Activated naive CD8-positive, alpha-beta T cell treated with anti-CD3 and anti-CD28 coated beads, Interleukin-2, amount 50 U/mL, for 24 hours (primary cell): ENCODE results near the gene CYFIP1.

ENCODE experiments used
- ATAC-seq: fragments of 150-1000 bp; cut with Tn5 transposase; one replicate; pipeline ENCODE4 v1.10.0; 2021
- DNase-seq: peaks from one replicate; pipeline ENCODE4 v3.0.0; 2021
- H3K27ac Mint-ChIP-seq: one replicate; pipeline ENCODE4 v1.8.0; 2021; ENCODE audit warnings: mild to moderate bottlenecking, mixed read lengths
- H3K27me3 Mint-ChIP-seq: one replicate; pipeline ENCODE4 v1.8.0; 2021; ENCODE audit warnings: mixed read lengths
- H3K36me3 Mint-ChIP-seq: one replicate; pipeline ENCODE4 v1.8.0; 2021; ENCODE audit warnings: low read depth, mixed read lengths
- H3K4me1 Mint-ChIP-seq: one replicate; pipeline ENCODE4 v1.8.0; 2021; ENCODE audit warnings: mixed read lengths
- H3K4me3 Mint-ChIP-seq: one replicate; pipeline ENCODE4 v1.8.0; 2021; ENCODE audit warnings: mild to moderate bottlenecking, moderate library complexity, mixed read lengths
- H3K9me3 Mint-ChIP-seq: one replicate; pipeline ENCODE4 v1.8.0; 2021; ENCODE audit warnings: mixed read lengths

Gene CYFIP1

GRCh38 chr15:22959321-22960101, 20.7 kb downstream of the CYFIP1 start:
- no peaks in the 10 kb centered on the region for H3K27me3 Mint-ChIP-seq
- no peaks in the 10 kb centered on the region for H3K9me3 Mint-ChIP-seq
- no peak for DNase-seq
- no peak for ATAC-seq
- no peaks in the 10 kb centered on the region for H3K36me3 Mint-ChIP-seq
- no peak overlapping the region for H3K27ac Mint-ChIP-seq
- H3K4me1 Mint-ChIP-seq: peaks cover 2% of the 10 kb centered on the region
- H3K4me3 Mint-ChIP-seq: no peak overlapping the region

GRCh38 chr15:22958487-22959280, 21.5 kb downstream of the CYFIP1 start:
- Mint-ChIP-seq H3K4me3 (no peak overlapping the region), H3K27ac (no peak overlapping the region), H3K36me3 (no peaks in the 10 kb centered on the region), H3K9me3 (no peaks in the 10 kb centered on the region), H3K4me1 (peaks cover 2% of the 10 kb centered on the region), H3K27me3 (no peaks in the 10 kb centered on the region)
- no peak for DNase-seq
- no peak for ATAC-seq

- no peaks in the 10 kb centered on the region for H3K27me3 Mint-ChIP-seq
- H3K36me3 Mint-ChIP-seq: no peaks in the 10 kb centered on the region
- H3K4me1 Mint-ChIP-seq: peaks cover 2% of the 10 kb centered on the region
- no peaks in the 10 kb centered on the region for H3K9me3 Mint-ChIP-seq
- no peak for ATAC-seq
- no peak for DNase-seq
- H3K27ac Mint-ChIP-seq: no peak overlapping the region
- H3K4me3 Mint-ChIP-seq: no peak overlapping the region
Observed at GRCh38 chr15:22956978-22957260, 23.2 kb downstream of the CYFIP1 start.

DNA sequence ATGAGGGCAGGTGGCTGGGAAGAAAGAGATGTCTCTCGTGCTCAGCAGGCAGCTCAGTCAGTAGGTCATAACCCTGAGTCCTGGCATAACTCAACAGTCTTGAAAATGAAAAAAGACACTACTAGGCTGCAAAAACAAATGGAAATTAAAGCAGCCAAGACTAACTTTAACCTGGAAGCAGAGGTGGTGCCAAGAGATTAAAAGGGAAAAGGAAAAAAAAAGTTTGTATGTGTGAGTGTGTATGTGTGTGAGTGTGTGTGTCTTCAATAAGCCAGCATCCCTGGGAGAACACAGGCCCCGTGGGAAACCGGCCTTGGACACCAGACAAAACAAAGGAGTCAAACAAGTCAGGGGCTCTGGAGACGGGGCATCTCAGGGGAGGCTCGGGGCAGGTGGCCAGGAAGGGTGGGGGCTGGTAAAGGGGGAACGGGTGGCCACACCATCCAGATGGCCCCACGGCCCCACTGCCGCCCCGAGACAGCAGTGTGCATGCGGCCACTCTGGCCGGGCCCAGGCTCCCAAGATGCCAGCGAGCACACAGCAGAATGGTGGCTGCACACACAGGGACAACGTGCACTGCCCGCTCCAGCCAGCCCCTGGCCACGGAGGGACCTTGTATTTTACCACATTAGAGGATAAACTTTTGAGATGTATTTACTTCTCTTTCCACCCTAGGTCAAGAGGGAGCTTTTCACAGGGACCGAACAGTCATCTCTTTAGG, 23.8 kb downstream of the CYFIP1 start:
- Mint-ChIP-seq H3K4me1 (peaks cover 2% of the 10 kb centered on the region), H3K27me3 (no peaks in the 10 kb centered on the region), H3K27ac (no peak overlapping the region), H3K9me3 (no peaks in the 10 kb centered on the region), H3K36me3 (no peaks in the 10 kb centered on the region), H3K4me3 (no peak overlapping the region)
- DNase-seq (no peak), ATAC-seq (no peak)

- Mint-ChIP-seq H3K27me3 (no peaks in the 10 kb centered on the region), H3K4me3 (no peak overlapping the region), H3K36me3 (no peaks in the 10 kb centered on the region), H3K4me1 (peaks cover 2% of the 10 kb centered on the region), H3K27ac (no peak overlapping the region), H3K9me3 (no peaks in the 10 kb centered on the region)
- DNase-seq (no peak), ATAC-seq (no peak)
Observed at GRCh38 chr15:22955544-22956119, 24.5 kb downstream of the CYFIP1 start.

GRCh38 chr15:22954798-22955543, 25.2 kb downstream of the CYFIP1 start:
- DNase-seq (no peak), ATAC-seq (peak; percentile 27)
- H3K36me3 Mint-ChIP-seq: no peaks in the 10 kb centered on the region
- H3K4me1 Mint-ChIP-seq: no peaks in the 10 kb centered on the region
- H3K9me3 Mint-ChIP-seq: no peaks in the 10 kb centered on the region
- H3K4me3 Mint-ChIP-seq: no peak overlapping the region
- H3K27ac Mint-ChIP-seq: no peak overlapping the region
- no peaks in the 10 kb centered on the region for H3K27me3 Mint-ChIP-seq

- Mint-ChIP-seq H3K27ac (no peak overlapping the region), H3K4me1 (peaks cover under 1% of the 10 kb centered on the region), H3K4me3 (no peak overlapping the region), H3K9me3 (no peaks in the 10 kb centered on the region), H3K27me3 (no peaks in the 10 kb centered on the region), H3K36me3 (no peaks in the 10 kb centered on the region)
- DNase-seq: no peak
- ATAC-seq: no peak
Observed at GRCh38 chr15:22954326-22954725, 25.8 kb downstream of the CYFIP1 start.

DNA sequence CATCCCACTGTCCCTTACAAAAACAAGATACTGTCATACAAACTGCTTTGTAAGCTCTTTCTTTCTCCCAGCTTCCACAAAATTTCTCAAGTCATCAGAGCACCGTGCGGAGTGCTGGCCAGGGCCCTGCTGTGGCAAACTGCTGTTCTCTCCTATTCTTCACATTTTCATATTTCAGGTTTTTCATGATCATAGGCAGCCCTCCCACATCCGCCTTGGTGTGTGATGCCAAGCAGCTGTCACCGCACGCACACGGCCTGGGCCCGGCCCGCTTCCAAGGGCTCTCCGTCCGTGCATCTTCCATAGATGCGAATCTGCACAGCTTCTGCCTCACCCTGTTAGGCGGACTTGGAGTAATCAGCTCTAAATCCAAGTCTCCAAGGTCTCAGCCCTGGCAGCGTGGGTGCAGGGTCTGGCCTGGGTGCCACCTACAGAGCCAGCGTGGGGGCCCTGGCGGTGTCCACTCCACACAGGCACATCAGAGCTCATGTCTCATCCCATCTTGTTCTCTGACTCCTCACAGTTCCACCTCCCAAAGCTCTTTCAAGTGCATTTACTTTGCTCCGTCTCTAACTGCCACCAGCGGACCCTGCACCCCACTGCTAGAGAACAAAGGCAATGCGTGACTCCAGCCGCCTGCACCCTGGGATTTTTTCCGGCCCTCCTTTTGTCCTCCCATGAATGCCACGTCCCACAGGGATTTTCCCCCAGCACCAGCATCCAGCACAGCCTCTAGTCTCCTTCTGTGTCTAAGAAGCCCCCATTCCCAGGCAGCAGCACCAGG, 27.2 kb downstream of the CYFIP1 start:
- Mint-ChIP-seq H3K27ac (no peak overlapping the region), H3K36me3 (no peaks in the 10 kb centered on the region), H3K9me3 (no peaks in the 10 kb centered on the region), H3K27me3 (peaks cover 8% of the 10 kb centered on the region), H3K4me1 (peaks cover 12% of the 10 kb centered on the region), H3K4me3 (no peak overlapping the region)
- DNase-seq (no peak), ATAC-seq (no peak)

DNA sequence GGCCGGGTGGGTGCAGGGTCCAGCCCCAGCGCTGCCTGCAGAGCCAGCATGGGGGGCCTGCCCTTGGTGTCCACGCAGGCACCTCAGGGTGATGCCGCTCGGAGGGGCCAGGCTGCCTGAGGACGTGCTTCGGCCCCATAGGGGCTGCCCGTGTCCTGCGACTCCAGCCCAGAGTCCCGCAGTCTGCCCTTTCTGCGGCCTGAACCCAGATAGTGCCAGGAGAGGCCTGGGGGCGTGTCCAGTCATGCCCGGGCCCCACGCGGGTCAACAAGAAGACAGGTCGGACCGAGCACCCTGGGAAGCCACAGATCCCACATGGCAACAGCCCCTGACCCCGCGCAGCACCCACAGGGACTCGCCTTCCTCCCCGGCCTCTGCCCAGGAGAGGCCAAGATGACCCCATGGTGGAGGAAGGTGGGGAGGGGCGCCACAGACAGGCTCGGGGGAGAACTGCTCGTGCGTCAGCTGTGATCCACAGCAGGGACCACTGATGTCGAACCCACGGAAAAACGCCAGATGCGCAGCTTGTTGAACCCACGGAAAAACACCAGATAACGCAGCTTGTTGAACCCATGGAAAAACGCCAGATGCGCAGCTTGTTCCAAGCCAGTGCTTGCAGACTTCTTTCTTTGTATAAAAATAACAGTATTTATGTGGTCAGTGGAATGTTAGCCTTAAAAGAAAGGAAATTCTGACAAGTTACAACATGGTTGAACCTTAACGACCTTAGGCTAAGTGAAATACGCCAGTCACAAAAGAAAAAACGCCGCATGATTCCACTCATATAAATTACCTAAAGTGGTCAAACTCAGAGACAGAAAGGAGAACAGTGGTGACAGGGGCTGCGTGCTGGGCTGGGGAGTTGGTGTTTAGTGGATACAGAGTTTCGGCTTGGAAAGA, 28.5 kb downstream of the CYFIP1 start:
- Mint-ChIP-seq H3K27me3 (peaks cover 13% of the 10 kb centered on the region), H3K36me3 (no peaks in the 10 kb centered on the region), H3K4me1 (peaks cover 12% of the 10 kb centered on the region), H3K4me3 (no peak overlapping the region), H3K9me3 (no peaks in the 10 kb centered on the region), H3K27ac (no peak overlapping the region)
- no peak for DNase-seq
- no peak for ATAC-seq

- H3K9me3 Mint-ChIP-seq: no peaks in the 10 kb centered on the region
- no peak overlapping the region for H3K4me3 Mint-ChIP-seq
- H3K27me3 Mint-ChIP-seq: peaks cover 13% of the 10 kb centered on the region
- no peaks in the 10 kb centered on the region for H3K36me3 Mint-ChIP-seq
- peaks cover 12% of the 10 kb centered on the region for H3K4me1 Mint-ChIP-seq
- DNase-seq: no peak
- no peak for ATAC-seq
- no peak overlapping the region for H3K27ac Mint-ChIP-seq
Observed at GRCh38 chr15:22951031-22951380, 29.2 kb downstream of the CYFIP1 start.

DNA sequence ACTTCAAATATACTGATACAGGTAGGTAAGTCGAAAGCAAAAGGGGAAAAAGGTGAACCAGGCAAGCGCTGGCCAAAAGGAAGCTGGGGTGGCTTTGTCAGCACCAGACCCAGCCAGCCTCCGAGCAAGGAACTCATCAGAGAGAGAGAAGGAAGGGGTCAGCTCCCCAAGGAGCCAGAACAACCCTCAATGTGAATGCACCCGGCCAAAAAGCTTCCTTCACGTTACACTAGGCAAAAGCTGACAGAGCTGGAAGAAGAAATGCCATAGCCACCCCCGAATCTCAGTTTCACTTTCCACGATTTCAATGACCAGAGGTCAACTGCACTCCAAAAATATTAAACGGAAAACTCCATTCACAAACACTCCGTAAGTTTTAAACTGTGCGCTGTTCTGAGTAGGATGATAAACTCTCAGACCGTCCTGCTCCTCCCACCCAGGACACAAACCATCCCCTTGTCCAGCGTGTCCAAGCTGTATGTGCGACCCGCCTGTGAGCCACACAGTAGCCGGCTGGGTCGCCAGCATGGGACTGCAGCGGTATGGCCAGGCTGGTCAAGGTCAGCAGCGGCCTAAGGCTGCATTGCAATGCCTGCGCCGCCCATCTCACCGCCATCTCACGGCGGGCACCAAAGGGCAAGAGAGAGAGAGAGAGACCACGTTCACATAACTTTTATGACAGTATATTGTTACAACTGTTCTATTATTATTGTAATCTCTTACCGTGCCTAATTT, 29.7 kb downstream of the CYFIP1 start:
- DNase-seq: no peak
- Mint-ChIP-seq H3K9me3 (no peaks in the 10 kb centered on the region), H3K4me3 (no peak overlapping the region), H3K27ac (no peak overlapping the region), H3K27me3 (peaks cover 13% of the 10 kb centered on the region), H3K4me1 (peaks cover 12% of the 10 kb centered on the region), H3K36me3 (no peaks in the 10 kb centered on the region)
- ATAC-seq: no peak

DNA sequence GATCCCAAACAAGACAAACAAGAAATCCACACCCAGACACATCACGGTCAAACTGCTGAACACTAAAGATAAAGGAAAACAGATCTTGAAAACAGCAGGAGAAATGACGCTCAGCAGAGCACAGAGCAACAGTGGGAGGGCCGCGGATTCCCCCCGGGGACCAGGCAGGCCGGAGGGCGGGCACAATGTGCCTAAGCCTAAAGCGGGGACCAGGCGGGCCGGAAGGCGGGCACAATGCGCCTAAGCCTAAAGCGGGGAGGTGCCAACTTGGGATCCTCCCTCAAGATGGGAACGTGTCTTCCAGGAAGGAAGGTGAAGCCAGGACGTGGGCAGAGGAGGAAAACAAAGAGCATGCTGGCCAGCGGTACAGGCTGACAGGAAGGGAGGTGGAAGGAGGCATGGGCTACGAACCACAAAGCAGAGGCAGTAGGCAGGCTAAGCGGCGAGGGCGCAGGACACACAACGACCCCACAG, 31.1 kb downstream of the CYFIP1 start:
- Mint-ChIP-seq H3K27me3 (peaks cover 13% of the 10 kb centered on the region), H3K27ac (no peak overlapping the region), H3K36me3 (no peaks in the 10 kb centered on the region), H3K4me3 (peak overlapping the region; percentile 69), H3K4me1 (peaks cover 12% of the 10 kb centered on the region), H3K9me3 (no peaks in the 10 kb centered on the region)
- ATAC-seq: peak; percentile 89
- DNase-seq: peak; percentile 47
